Right ventricle myocardium inferior (tissue), 1 donor: ENCODE results near the gene IFTAP. TPM values are rescaled to one million over a fixed set of nuclear protein-coding genes. Genes with fewer than 3 reads are reported as not detected.
"Not testable (repeated sequence)": the region's sequence is repeated elsewhere in the genome, so short reads cannot be mapped to it uniquely, and the experiment has no call there.

Experiments used
- ATAC-seq: fragments of 200-7000 bp; cut with Tn5 transposase; one replicate; pipeline ENCODE4 v1.9.1; 2020; ENCODE audit warnings: mild to moderate bottlenecking, moderate library complexity
- DNase-seq: peaks from one replicate; pipeline ENCODE4 v3.0.0; 2021; ENCODE audit errors: missing footprints
- intact Hi-C: fragments of 100-400 bp; cut with DNase I; formaldehyde crosslinking; loops from one replicate; pipeline ENCODE4 v1.11.0; 2022
- long read RNA-seq: library from polyadenylated mRNA; unstranded; transcript quantifications from one replicate; pipeline ENCODE4 v2.0.0, GENCODE V29; 2021
- total RNA-seq: library from RNA; stranded (reverse); fragmentation: NEBNext Ultra II Directional; extraction: Animal tissue kit (Norgen Biotek cat#: 25700); gene quantifications from one replicate; pipeline ENCODE4 v1.2.1, GENCODE V29; 2021
- donor health status: DM: no; HTN: yes; CAD: no; lungs with severe emphysema.

Gene IFTAP, protein sequence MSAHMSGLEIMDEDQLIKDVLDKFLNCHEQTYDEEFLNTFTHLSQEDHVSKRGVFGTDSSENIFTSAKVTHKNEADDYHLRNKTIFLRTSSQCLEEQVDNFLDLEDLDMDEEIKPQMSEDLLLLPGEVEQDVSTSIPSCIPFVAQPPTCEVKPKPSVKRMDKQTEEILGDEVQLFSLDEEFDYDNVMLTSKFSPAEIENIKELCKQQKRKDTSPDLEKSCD
- 39.7 TPM for total RNA-seq
- long read RNA-seq, transcript C11orf74-201 (6 exons, 863 nt), result major isoform, 7 of 14 reads
- long read RNA-seq, partial matches to known transcripts, result 0 of 14 reads
- long read RNA-seq, other reads (novel, unspliced or antisense), result 3 of 14 reads

DNA sequence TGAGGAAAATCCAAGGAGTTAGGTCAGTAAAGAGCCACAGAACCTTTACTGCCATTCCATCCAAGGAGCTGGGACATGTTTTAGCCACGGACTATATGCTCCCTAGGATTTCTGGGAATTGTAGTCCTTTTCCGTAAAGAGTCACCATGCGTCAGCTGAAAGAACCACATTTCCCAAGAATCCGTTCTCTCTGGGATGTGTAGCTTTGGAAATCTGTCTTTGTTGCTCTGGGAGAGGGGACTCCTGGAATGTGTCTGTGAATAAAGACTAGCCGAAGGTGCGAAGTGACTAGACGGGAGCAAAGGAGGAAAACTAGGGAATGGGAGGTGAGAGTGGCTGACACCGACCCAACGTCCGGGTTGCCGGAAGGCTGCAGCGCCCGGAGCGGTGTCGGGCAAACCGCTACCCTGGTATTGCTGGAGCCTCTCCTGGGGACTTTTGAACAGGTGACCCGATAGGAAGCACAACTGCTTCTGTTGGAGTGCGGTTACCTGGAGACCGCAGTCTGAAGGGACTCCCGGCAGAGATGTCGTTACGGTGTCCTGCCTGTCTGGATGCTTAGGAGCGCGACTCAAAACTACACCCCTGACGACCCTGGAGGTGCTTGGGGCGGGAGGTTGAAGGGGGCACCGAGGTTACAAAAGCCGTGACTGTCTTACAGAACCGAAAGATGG is at the start of gene IFTAP:
IFTAP (plus strand) TSS at position 187 of the 674 bp plus-strand sequence. CDS start 15,602 bp downstream, outside the sequence.
- DNase-seq (peak; percentile 72), ATAC-seq (peak; percentile 100)
- intact Hi-C loops, result no loop called here

GRCh38 chr11:36550385-36551115 is 43.8 kb upstream of the IFTAP start:
- no peak for ATAC-seq
- DNase-seq, result no peak
- intact Hi-C loops, result no loop called here

- intact Hi-C loops, ATAC-seq, DNase-seq: not testable (repeated sequence)
Observed at GRCh38 chr11:36557390-36557789, 36.9 kb upstream of the IFTAP start.

DNA sequence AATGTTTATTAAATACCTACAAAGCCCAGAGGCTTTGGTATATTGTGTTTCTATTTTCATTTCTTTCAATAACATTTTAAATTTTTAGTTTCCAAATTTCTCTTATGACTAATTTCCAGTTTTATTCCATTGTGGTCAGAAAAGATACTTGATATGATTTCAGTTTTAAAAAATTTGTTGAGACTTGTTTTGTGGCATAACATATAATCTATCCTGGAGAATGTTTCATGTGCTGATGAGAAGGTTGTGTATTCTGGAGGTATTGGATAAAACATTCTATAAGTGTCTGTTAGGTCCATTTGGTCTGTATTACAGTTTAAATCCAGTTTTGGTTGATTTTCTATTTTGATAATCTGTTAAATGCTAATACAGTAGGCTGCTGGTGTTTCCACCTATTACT is 36.3 kb upstream of the IFTAP start:
- intact Hi-C loops, result no loop called here
- no peak for DNase-seq
- ATAC-seq, result no peak

- intact Hi-C loops, result no loop called here
- ATAC-seq, result no peak
- DNase-seq, result no peak
Observed at GRCh38 chr11:36558571-36559413, 35.5 kb upstream of the IFTAP start.

- DNase-seq, result no peak
- intact Hi-C loops, result loop anchor here (1.0 to 5.0 kb wide), 2 partner anchors 58 to 183 kb away; no protein-coding TSS in a partner anchor
Observed at GRCh38 chr11:36564376-36565030, 29.8 kb upstream of the IFTAP start.

GRCh38 chr11:36565031-36565610 is 29.2 kb upstream of the IFTAP start:
- DNase-seq (no peak), ATAC-seq (no peak)
- intact Hi-C loops, result no loop called here

More at GRCh38 chr11:36564376-36565030, 29.8 kb upstream of the IFTAP start:
- peak; percentile 39 for ATAC-seq

GRCh38 chr11:36566407-36567053 is 27.8 kb upstream of the IFTAP start:
- intact Hi-C loops, result loop anchor here (2.0 kb wide), 1 partner anchor 106 kb away; no protein-coding TSS in a partner anchor
- ATAC-seq, result no peak
- no peak for DNase-seq

DNA sequence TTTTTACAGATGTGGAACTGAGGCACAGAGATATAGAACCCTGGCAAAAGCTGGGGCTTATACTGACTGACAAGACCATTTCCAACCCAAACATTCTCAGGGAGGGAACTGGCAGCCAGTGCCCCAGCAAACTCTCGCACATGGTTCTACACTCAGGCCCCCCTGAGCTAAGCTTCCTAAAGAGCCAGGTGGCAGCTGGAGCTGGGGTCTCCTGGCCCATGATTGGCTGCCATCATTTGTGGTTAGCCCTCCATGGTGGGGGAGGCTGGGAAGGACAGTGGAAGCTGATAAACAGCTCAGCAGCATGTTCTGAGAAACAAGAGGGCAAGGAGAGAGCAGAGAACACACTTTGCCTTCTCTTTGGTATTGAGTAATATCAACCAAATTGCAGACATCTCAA is 26.6 kb upstream of the IFTAP start, which contains the start of gene RAG1:
RAG1 (plus strand) TSS at position 314 of the 400 bp plus-strand sequence. CDS start 5,298 bp downstream, outside the sequence.
- DNase-seq (no peak), ATAC-seq (no peak)
- intact Hi-C loops, result loop anchor here (2.0 kb wide), 1 partner anchor 105 kb away; no protein-coding TSS in a partner anchor

DNA sequence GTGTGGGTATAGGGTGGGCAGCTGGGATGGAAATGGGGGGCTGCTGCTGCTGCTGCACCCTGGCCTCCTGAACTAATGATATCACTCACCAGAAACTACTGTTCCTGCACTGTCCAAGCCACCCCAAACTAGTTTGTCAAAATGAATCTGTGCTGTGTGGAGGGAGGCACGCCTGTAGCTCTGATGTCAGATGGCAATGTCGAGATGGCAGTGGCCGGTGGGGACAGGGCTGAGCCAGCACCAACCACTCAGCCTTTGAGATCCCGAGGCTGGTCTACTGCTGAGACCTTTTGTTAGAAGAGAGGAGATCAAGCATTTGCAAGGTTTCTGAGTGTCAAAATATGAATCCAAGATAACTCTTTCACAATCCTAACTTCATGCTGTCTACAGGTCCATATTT is 25.2 kb upstream of the IFTAP start:
- intact Hi-C loops, result no loop called here
- DNase-seq (no peak), ATAC-seq (no peak)

GRCh38 chr11:36574486-36574885 is 19.8 kb upstream of the IFTAP start:
- intact Hi-C loops, result no loop called here
- no peak for DNase-seq

DNA sequence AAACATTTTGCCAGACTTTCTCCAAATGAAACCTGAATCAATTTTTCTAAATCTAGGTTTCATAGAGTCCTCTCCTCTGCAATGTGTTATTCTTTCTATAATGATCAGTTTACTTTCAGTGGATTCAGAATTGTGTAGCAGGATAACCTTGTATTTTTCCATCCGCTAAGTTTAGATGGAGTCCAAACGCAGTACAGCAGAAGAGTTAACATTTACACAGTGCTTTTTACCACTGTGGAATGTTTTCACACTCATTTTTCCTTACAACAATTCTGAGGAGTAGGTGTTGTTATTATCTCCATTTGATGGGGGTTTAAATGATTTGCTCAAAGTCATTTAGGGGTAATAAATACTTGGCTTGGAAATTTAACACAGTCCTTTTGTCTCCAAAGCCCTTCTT is 16.9 kb upstream of the IFTAP start:
- intact Hi-C loops, result no loop called here
- no peak for DNase-seq
- ATAC-seq, result no peak

More at GRCh38 chr11:36574486-36574885, 19.8 kb upstream of the IFTAP start:
- no peak for ATAC-seq

DNA sequence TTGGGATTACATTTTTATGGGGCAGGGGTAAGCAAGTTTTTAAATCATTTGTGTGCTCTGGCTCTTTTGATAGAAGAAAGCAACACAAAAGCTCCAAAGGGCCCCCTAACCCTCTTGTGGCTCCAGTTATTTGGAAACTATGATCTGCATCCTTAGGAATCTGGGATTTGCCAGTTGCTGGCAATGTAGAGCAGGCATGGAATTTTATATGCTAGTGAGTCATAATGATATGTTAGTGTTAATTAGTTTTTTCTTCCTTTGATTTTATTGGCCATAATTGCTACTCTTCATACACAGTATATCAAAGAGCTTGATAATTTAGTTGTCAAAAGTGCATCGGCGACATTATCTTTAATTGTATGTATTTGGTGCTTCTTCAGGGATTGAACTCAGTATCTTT is 16.4 kb upstream of the IFTAP start:
- ATAC-seq, result no peak
- intact Hi-C loops, result no loop called here

DNA sequence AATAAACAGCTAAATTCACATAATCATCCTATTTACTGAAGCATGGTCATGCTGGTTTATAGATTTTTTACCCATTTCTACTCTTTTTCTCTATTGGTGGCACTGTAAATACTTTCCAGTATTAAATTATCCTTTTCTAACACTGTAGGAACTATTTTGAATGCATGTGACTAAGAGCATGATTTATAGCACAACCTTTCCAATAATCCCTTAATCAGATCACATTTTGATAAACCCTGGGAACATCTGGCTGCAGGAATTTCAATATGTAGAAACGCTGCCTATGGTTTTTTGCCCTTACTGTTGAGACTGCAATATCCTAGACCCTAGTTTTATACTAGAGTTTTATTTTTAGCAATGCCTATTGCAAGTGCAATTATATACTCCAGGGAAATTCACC is 15.8 kb upstream of the IFTAP start:
- intact Hi-C loops, result no loop called here
- ATAC-seq (no peak), DNase-seq (no peak)

More for the DNA sequence above, 16.4 kb upstream of the IFTAP start:
- DNase-seq, result no peak

DNA sequence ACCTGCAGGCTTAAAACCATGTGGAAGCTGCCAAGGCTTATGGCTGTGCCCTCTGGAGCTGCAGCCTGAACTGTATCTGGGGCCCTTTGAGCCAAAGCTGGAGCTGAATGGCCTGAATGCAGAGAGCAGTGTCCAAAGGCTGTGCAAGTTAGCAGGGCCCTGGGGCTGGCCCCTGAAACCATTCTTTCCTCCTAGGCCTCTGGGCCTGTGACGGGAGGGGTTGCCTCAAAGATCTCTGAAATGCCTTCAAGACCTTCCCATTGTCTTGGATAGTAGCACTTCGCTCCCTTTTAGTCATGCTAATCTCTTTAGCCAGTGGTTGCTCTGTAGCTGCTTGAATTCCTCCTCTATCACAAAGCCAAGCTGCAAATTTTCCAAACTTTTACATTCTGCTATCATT is 12.8 kb upstream of the IFTAP start:
- ATAC-seq (no peak), DNase-seq (no peak)
- intact Hi-C loops, result no loop called here

GRCh38 chr11:36583667-36584066 is 10.6 kb upstream of the IFTAP start:
- intact Hi-C loops, result no loop called here
- no peak for DNase-seq
- ATAC-seq, result no peak

DNA sequence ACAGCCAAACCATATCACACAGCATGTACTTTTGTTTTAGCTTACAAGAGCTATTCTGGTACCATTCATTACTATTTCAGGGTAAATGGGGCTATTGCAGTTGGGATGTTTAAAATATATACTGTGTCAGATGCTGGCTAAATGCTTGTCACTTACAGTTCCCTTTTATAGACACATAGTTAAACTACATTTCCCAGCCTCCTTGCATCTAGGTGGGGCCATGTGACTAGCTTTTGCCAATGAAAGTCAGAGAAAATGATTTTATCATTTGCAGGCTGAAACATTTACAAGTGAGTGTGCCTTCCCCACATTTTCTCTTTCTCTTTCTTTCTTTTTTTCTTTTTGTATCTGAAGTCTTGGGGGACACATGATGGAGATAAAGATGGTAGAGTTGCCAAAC is 7.8 kb upstream of the IFTAP start:
- no peak for ATAC-seq
- intact Hi-C loops, result no loop called here
- DNase-seq, result no peak
